Measurements from ENCODE around the gene PGAM5. TPM values are rescaled to one million over a fixed set of nuclear protein-coding genes. Genes with fewer than 3 reads are reported as not detected.
A peak's percentile ranks its signal among the peaks of the same experiment; 100 is the strongest.

Gene PGAM5
- total and polyA plus RNA-seq, 9 of the 15 experiments (the other 6 are each of a cell fraction or from before 2014, with no cell fraction given): 7.4 to 121 (median 69.5) TPM

DNA sequence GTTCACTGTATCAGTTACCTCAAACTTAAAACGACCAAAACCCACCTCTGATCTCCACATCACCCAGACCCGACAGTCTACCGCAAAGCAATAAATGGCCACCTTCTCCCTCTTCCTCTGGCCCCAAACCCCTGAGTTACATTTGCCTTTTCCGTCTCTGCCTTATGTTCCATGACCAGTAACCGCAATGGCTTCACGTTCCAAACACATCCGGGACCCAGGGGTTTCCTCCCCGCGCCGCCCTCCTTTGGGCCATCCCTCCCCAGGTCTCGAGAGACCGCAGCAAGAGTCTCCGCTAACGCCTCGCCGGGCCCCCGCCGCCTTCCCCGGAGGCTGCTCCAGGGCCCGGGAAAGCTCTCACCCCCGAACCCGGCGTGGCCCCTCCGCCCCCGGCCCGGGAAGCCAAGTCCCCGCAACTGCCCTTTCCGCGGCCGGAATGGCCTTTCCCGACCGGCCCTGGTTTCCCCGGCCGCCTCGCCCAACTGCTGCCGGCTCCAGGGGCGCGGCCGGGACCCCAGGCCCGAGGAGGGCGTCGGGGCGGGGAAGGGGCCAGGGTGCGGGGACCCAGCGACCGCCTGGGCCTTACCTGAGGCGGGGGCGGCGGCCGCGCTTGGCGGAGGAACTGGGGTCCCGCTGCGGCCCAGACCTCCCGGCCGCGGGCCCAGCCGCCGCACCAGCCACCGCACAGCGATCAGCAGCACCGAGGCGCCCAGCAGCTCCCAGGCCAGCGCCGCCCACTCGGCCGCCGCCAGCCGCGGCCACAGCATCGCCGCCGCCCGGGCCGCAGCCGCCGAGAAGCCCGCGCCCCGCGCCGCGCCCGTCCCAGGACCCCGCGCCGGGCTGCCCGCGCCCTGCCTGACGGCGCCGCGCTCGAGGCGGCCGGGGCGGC lies 50.6 kb downstream of the PGAM5 start, which contains the start of gene ANKLE2 (continued):
- TF ChIP-seq, protein P1, sequence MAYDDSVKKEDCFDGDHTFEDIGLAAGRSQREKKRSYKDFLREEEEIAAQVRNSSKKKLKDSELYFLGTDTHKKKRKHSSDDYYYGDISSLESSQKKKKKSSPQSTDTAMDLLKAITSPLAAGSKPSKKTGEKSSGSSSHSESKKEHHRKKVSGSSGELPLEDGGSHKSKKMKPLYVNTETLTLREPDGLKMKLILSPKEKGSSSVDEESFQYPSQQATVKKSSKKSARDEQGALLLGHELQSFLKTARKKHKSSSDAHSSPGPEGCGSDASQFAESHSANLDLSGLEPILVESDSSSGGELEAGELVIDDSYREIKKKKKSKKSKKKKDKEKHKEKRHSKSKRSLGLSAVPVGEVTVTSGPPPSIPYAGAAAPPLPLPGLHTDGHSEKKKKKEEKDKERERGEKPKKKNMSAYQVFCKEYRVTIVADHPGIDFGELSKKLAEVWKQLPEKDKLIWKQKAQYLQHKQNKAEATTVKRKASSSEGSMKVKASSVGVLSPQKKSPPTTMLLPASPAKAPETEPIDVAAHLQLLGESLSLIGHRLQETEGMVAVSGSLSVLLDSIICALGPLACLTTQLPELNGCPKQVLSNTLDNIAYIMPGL (CRISPR knock-in tag; IDR thresholded peaks at IDR 0.05): no peak
- TF ChIP-seq POLR2G (IDR thresholded peaks at IDR 0.05; ENCODE audit: low read depth, low read length) (peak; percentile 77; the same call in 1 of the 2 replicates), SUPT5H (IDR thresholded peaks at IDR 0.05) (peak; percentile 30; the same call in 1 of the 2 replicates), ZNF140 (CRISPR knock-in tag; IDR thresholded peaks at IDR 0.05) (no peak), ZNF766 (CRISPR knock-in tag; conservative IDR thresholded peaks at IDR 0.05) (0 out of 2 replicates have a peak, but pooled peaks have one; percentile 2), MECOM (CRISPR knock-in tag; IDR thresholded peaks at IDR 0.05) (no peak), TFAP4 (CRISPR knock-in tag; IDR thresholded peaks at IDR 0.05; ENCODE audit: borderline replicate concordance) (0 out of 2 replicates have a peak, but pooled peaks have one; percentile 37), ZNF354B (CRISPR knock-in tag; IDR thresholded peaks at IDR 0.05) (no peak)
- TF ChIP-seq, protein P2, sequence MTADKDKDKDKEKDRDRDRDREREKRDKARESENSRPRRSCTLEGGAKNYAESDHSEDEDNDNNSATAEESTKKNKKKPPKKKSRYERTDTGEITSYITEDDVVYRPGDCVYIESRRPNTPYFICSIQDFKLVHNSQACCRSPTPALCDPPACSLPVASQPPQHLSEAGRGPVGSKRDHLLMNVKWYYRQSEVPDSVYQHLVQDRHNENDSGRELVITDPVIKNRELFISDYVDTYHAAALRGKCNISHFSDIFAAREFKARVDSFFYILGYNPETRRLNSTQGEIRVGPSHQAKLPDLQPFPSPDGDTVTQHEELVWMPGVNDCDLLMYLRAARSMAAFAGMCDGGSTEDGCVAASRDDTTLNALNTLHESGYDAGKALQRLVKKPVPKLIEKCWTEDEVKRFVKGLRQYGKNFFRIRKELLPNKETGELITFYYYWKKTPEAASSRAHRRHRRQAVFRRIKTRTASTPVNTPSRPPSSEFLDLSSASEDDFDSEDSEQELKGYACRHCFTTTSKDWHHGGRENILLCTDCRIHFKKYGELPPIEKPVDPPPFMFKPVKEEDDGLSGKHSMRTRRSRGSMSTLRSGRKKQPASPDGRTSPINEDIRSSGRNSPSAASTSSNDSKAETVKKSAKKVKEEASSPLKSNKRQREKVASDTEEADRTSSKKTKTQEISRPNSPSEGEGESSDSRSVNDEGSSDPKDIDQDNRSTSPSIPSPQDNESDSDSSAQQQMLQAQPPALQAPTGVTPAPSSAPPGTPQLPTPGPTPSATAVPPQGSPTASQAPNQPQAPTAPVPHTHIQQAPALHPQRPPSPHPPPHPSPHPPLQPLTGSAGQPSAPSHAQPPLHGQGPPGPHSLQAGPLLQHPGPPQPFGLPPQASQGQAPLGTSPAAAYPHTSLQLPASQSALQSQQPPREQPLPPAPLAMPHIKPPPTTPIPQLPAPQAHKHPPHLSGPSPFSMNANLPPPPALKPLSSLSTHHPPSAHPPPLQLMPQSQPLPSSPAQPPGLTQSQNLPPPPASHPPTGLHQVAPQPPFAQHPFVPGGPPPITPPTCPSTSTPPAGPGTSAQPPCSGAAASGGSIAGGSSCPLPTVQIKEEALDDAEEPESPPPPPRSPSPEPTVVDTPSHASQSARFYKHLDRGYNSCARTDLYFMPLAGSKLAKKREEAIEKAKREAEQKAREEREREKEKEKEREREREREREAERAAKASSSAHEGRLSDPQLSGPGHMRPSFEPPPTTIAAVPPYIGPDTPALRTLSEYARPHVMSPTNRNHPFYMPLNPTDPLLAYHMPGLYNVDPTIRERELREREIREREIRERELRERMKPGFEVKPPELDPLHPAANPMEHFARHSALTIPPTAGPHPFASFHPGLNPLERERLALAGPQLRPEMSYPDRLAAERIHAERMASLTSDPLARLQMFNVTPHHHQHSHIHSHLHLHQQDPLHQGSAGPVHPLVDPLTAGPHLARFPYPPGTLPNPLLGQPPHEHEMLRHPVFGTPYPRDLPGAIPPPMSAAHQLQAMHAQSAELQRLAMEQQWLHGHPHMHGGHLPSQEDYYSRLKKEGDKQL (CRISPR knock-in tag; IDR thresholded peaks at IDR 0.05; ENCODE audit: borderline replicate concordance): 0 out of 2 replicates have a peak, but pooled peaks have one; percentile 35
- TF ChIP-seq, protein P3, sequence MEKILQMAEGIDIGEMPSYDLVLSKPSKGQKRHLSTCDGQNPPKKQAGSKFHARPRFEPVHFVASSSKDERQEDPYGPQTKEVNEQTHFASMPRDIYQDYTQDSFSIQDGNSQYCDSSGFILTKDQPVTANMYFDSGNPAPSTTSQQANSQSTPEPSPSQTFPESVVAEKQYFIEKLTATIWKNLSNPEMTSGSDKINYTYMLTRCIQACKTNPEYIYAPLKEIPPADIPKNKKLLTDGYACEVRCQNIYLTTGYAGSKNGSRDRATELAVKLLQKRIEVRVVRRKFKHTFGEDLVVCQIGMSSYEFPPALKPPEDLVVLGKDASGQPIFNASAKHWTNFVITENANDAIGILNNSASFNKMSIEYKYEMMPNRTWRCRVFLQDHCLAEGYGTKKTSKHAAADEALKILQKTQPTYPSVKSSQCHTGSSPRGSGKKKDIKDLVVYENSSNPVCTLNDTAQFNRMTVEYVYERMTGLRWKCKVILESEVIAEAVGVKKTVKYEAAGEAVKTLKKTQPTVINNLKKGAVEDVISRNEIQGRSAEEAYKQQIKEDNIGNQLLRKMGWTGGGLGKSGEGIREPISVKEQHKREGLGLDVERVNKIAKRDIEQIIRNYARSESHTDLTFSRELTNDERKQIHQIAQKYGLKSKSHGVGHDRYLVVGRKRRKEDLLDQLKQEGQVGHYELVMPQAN (IDR thresholded peaks at IDR 0.05; ENCODE audit: borderline replicate concordance): 0 out of 2 replicates have a peak, but pooled peaks have one; percentile 50
- TF ChIP-seq, protein P4, sequence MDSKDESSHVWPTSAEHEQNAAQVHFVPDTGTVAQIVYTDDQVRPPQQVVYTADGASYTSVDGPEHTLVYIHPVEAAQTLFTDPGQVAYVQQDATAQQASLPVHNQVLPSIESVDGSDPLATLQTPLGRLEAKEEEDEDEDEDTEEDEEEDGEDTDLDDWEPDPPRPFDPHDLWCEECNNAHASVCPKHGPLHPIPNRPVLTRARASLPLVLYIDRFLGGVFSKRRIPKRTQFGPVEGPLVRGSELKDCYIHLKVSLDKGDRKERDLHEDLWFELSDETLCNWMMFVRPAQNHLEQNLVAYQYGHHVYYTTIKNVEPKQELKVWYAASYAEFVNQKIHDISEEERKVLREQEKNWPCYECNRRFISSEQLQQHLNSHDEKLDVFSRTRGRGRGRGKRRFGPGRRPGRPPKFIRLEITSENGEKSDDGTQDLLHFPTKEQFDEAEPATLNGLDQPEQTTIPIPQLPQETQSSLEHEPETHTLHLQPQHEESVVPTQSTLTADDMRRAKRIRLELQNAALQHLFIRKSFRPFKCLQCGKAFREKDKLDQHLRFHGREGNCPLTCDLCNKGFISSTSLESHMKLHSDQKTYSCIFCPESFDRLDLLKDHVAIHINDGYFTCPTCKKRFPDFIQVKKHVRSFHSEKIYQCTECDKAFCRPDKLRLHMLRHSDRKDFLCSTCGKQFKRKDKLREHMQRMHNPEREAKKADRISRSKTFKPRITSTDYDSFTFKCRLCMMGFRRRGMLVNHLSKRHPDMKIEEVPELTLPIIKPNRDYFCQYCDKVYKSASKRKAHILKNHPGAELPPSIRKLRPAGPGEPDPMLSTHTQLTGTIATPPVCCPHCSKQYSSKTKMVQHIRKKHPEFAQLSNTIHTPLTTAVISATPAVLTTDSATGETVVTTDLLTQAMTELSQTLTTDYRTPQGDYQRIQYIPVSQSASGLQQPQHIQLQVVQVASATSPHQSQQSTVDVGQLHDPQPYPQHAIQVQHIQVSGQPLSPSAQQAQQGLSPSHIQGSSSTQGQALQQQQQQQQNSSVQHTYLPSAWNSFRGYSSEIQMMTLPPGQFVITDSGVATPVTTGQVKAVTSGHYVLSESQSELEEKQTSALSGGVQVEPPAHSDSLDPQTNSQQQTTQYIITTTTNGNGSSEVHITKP (IDR thresholded peaks at IDR 0.05; ENCODE audit: partially characterized antibody): peak; percentile 54
